Measurements from ENCODE around the gene SCN1A. TPM values are rescaled to one million over a fixed set of nuclear protein-coding genes. Genes with fewer than 3 reads are reported as not detected.

SCN1A gene
- polyA plus RNA-seq, 1 of the 3 experiments (the other 2 are of a cell fraction), result not detected

DNA sequence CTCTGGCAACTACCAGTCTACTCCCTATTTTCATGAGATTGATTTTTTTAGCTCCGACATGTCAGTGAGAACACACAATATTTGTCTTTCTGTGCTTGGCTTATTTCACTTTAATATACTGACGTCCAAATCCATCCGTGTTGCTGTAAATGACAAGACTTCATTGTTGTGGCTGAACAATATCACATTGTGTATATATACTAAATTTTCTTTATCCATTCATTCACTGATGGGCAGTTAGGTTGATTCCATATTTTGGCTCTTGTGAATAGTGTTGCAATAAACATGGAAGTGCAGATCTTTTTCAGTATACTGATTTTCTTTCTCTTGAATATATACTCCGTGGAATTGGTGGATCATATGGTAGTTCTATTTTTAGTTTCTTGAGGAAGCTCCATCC, 168.4 kb downstream of the SCN1A start:
- H3K9me3 ChIP-seq, result no peaks in the 10 kb centered on the region
- WGBS (ENCODE audit: low lambda C conversion rate), result 82% methylated on average over 4 of the region's 4 CpGs
- H2AFZ ChIP-seq (ENCODE audit: low read depth), result no peak overlapping the region
- ChIA-PET CTCF (interaction anchor here (1.2 kb wide), 1 partner anchor 170 kb away, joined by 3 read pairs; no protein-coding TSS in a partner anchor), POLR2A (no interaction called here)
- no peaks in the 10 kb centered on the region for H4K20me1 ChIP-seq (ENCODE audit: insufficient read depth)
- H3F3A ChIP-seq (replicated peaks; ENCODE audit: insufficient read depth), result no peaks in the 10 kb centered on the region
- H3K4me2 ChIP-seq, result no peak overlapping the region
- H3K36me3 ChIP-seq (replicated peaks in 1 of 2; ENCODE audit: control insufficient read depth in 1 of 2, insufficient read depth in 2 of 2, low read length in 1 of 2), result no peaks in the 10 kb centered on the region
- no peak for TF ChIP-seq USF1 (IDR thresholded peaks at IDR 0.05; ENCODE audit: borderline replicate concordance, low read depth)
- no peak overlapping the region for H3K27ac ChIP-seq (ENCODE audit: low read depth in 2 of 2, low read length in 1 of 2)
- peaks cover 0 to 3% of the 10 kb centered on the region in 2 experiments; a peak in 2 of 4 replicates for H3K4me1 ChIP-seq (ENCODE audit: control insufficient read depth in 1 of 2, insufficient read depth in 2 of 2, low read depth in 1 of 2, low read length in 1 of 2)
- no peak for DNase-seq
- H3K9me2 ChIP-seq, result no peaks in the 10 kb centered on the region
- no peak overlapping the region for H3K4me3 ChIP-seq (ENCODE audit: low read depth in 2 of 2, low read length in 1 of 2)
- H3K79me2 ChIP-seq (ENCODE audit: insufficient read depth), result no peaks in the 10 kb centered on the region
- H3K9ac ChIP-seq, result no peak overlapping the region
- no peaks in the 10 kb centered on the region for H3K27me3 ChIP-seq (ENCODE audit: insufficient read depth)

DNA sequence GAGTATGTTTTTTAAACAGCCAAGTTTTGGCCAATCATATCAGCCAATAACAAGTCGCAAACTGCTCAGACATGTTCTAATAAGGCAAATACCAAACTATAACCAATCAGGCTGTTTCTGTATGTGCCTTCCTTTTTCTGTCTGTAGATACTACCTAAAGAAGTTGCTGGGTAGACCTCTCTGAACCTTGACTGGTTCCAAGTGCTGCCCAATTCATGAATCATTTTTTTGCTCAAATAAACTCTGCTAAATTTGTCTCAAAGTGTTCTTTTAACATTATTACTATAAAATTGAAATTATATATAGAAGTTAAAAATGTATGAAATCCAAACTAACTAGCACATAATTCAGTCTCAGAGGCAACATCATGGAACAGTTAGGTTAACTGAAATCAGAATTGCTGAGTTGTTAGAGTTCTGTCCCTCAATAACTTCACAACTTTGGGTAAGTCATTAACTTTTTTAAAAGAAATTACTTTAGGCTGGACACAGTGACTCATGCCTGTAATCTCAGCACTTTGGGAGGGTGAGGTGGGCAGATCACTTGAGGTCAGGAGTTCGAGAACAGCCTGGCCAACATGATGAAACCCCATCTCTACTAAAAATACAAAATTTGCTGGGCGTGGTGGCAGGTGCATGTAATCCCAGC, 169.4 kb downstream of the SCN1A start:
- no peaks in the 10 kb centered on the region for H3K9me2 ChIP-seq
- H2AFZ ChIP-seq (ENCODE audit: low read depth), result no peak overlapping the region
- no peaks in the 10 kb centered on the region for H3K79me2 ChIP-seq (ENCODE audit: insufficient read depth)
- no peak overlapping the region for H3K4me3 ChIP-seq (ENCODE audit: low read depth in 2 of 2, low read length in 1 of 2)
- DNase-seq, result no peak
- no peaks in the 10 kb centered on the region for H4K20me1 ChIP-seq (ENCODE audit: insufficient read depth)
- no peak overlapping the region for H3K27ac ChIP-seq (ENCODE audit: low read depth in 2 of 2, low read length in 1 of 2)
- H3K4me2 ChIP-seq, result no peak overlapping the region
- 85% methylated on average over 3 of the region's 3 CpGs for WGBS (ENCODE audit: low lambda C conversion rate)
- H3K9ac ChIP-seq, result no peak overlapping the region
- ChIA-PET POLR2A (no interaction called here), CTCF (interaction anchor here (1.2 kb wide), 2 partner anchors 99 to 171 kb away, joined by 3 read pairs; no protein-coding TSS in a partner anchor)
- no peak for TF ChIP-seq SMC3 (IDR thresholded peaks at IDR 0.05; ENCODE audit: low read depth, low read length)
- no peak for TF ChIP-seq RCOR1 (IDR thresholded peaks at IDR 0.05; ENCODE audit: low read length)
- TF ChIP-seq, protein P1, sequence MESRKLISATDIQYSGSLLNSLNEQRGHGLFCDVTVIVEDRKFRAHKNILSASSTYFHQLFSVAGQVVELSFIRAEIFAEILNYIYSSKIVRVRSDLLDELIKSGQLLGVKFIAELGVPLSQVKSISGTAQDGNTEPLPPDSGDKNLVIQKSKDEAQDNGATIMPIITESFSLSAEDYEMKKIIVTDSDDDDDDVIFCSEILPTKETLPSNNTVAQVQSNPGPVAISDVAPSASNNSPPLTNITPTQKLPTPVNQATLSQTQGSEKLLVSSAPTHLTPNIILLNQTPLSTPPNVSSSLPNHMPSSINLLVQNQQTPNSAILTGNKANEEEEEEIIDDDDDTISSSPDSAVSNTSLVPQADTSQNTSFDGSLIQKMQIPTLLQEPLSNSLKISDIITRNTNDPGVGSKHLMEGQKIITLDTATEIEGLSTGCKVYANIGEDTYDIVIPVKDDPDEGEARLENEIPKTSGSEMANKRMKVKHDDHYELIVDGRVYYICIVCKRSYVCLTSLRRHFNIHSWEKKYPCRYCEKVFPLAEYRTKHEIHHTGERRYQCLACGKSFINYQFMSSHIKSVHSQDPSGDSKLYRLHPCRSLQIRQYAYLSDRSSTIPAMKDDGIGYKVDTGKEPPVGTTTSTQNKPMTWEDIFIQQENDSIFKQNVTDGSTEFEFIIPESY (IDR thresholded peaks at IDR 0.05; ENCODE audit: borderline replicate concordance, low read depth), result no peak
- no peak for TF ChIP-seq CTCF (IDR thresholded peaks at IDR 0.05)
- TF ChIP-seq FOXM1 (IDR thresholded peaks at IDR 0.05; ENCODE audit: low read depth), result no peak
- TF ChIP-seq GATA2 (CRISPR knock-in tag; IDR thresholded peaks at IDR 0.05), result no peak
- TF ChIP-seq USF1 (IDR thresholded peaks at IDR 0.05; ENCODE audit: borderline replicate concordance, low read depth), result no peak
- TF ChIP-seq SIN3A (IDR thresholded peaks at IDR 0.05; ENCODE audit: borderline replicate concordance, low read depth, low read length), result no peak
- TF ChIP-seq, protein P2, sequence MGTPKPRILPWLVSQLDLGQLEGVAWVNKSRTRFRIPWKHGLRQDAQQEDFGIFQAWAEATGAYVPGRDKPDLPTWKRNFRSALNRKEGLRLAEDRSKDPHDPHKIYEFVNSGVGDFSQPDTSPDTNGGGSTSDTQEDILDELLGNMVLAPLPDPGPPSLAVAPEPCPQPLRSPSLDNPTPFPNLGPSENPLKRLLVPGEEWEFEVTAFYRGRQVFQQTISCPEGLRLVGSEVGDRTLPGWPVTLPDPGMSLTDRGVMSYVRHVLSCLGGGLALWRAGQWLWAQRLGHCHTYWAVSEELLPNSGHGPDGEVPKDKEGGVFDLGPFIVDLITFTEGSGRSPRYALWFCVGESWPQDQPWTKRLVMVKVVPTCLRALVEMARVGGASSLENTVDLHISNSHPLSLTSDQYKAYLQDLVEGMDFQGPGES (IDR thresholded peaks at IDR 0.05; ENCODE audit: low read depth, low read length), result no peak
- TF ChIP-seq, protein P3, sequence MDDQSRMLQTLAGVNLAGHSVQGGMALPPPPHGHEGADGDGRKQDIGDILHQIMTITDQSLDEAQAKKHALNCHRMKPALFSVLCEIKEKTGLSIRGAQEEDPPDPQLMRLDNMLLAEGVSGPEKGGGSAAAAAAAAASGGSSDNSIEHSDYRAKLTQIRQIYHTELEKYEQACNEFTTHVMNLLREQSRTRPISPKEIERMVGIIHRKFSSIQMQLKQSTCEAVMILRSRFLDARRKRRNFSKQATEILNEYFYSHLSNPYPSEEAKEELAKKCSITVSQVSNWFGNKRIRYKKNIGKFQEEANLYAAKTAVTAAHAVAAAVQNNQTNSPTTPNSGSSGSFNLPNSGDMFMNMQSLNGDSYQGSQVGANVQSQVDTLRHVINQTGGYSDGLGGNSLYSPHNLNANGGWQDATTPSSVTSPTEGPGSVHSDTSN (IDR thresholded peaks at IDR 0.05), result no peak
- no peak for TF ChIP-seq GABPA (IDR thresholded peaks at IDR 0.05; ENCODE audit: low read depth)
- no peak for TF ChIP-seq ELF1 (IDR thresholded peaks at IDR 0.05)
- no peak for TF ChIP-seq TCF12 (IDR thresholded peaks at IDR 0.05)
- TF ChIP-seq MEF2A (IDR thresholded peaks at IDR 0.05; ENCODE audit: borderline replicate concordance, low read depth), result no peak
- no peak for TF ChIP-seq JUND (IDR thresholded peaks at IDR 0.05)
- no peak for TF ChIP-seq FOSL2 (IDR thresholded peaks at IDR 0.05; ENCODE audit: borderline replicate concordance, low read depth)
- TF ChIP-seq RAD21 (IDR thresholded peaks at IDR 0.05; ENCODE audit: low read length), result no peak
- TF ChIP-seq, protein P4, sequence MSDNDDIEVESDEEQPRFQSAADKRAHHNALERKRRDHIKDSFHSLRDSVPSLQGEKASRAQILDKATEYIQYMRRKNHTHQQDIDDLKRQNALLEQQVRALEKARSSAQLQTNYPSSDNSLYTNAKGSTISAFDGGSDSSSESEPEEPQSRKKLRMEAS (IDR thresholded peaks at IDR 0.05; ENCODE audit: low read depth), result no peak
- TF ChIP-seq EP300 (IDR thresholded peaks at IDR 0.05; ENCODE audit: borderline replicate concordance in 1 of 2, low read depth in 1 of 2, low read length in 1 of 2), result no peak
- no peak for TF ChIP-seq CHD2 (IDR thresholded peaks at IDR 0.05; ENCODE audit: low read length, partially characterized antibody)
- H3K27me3 ChIP-seq (ENCODE audit: insufficient read depth), result no peaks in the 10 kb centered on the region
- no peaks in the 10 kb centered on the region for H3F3A ChIP-seq (replicated peaks; ENCODE audit: insufficient read depth)
- H3K36me3 ChIP-seq (replicated peaks in 1 of 2; ENCODE audit: control insufficient read depth in 1 of 2, insufficient read depth in 2 of 2, low read length in 1 of 2), result no peaks in the 10 kb centered on the region
- peaks cover 0 to 5% of the 10 kb centered on the region in 2 experiments; a peak in 2 of 4 replicates for H3K4me1 ChIP-seq (ENCODE audit: control insufficient read depth in 1 of 2, insufficient read depth in 2 of 2, low read depth in 1 of 2, low read length in 1 of 2)
- no peaks in the 10 kb centered on the region for H3K9me3 ChIP-seq

Data from SK-N-SH (cell line).